NCI-H2029 (cell line): ENCODE measurements around the gene GALT.
A peak's percentile ranks its signal among the peaks of the same experiment; 100 is the strongest.

Experiments used
- DNase-seq: peaks from one replicate; lab custom pipeline; 2025; lab: John Stamatoyannopoulos, UW

Gene GALT

DNA sequence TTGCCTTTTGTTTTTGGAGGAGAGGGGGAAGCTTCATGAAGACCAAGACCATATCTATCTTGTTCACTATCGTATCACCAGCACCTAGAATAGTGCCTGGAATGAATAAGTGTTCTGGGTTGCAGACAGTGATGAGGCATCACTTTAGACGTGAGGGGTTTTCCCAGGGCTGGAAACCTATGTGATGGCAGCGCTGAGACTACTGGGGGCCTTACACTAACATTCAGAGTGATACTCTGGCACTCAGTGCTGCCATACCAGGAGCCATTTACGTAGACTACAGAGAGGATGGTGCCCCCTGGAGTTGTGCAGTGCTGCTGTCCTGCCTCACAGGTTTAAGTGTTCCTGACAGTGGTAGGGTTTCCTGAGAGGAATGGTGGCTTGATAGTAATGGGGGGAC, 37.7 kb downstream of the GALT start:
- DNase-seq: no peak

DNA sequence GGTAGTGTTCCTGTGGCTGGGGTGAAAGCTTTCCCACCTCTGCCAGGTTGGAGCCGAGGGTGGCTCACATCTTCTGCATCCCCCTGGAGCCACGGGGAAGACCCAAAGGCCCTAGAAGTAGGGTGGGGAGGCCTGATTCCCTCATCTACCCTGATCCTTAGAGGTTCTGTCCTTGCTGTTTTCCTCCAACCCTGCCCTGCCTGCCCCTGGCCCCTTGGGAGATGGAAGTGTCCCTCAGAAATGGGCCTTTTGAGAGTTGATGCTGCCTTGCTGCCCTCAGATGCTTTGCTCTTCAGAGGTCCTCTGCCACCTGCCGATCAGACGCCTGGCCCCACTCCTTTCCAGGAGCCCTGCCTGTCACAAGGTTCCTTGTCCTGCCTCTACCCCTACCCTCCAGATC, 38.3 kb downstream of the GALT start:
- DNase-seq: no peak

DNA sequence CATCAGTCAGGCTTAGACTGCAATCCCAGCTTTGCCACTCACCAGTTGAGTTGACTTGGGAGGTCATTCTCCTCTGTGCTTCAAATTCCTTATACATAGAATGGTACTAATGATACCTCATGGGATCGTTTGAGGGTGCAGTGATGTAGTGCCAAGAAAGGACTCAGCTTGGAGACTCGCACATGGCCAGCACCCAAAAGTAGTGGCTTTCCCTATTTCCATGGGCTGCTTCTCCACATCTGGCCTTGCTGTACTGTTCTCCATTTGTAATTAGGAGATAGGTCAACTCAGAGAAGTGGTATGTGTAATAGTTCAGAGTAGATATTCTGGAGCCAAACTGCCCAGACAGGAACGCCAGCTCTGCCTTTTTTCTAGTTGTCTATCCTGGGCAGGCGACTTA, 39.1 kb downstream of the GALT start:
- DNase-seq: no peak

DNA sequence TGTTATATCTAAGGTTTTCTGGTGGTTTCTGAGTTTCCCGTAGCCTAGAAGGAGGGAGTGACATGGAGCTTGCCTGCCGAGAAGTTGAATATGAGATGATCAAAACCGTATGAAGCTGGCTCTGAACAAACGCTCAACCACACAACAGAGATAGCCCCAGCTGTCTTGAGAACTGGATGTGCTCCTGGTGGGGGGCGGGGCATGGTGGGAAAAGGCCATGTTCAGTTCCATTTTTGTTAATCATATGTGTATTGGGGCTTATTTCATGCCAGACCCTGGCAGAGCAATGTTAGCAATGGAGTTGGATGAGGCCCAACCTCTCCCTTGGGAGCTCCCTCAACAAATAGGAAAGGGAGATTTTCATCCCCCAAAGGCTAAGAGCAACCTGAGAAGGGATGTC, 39.8 kb downstream of the GALT start:
- DNase-seq: no peak

DNA sequence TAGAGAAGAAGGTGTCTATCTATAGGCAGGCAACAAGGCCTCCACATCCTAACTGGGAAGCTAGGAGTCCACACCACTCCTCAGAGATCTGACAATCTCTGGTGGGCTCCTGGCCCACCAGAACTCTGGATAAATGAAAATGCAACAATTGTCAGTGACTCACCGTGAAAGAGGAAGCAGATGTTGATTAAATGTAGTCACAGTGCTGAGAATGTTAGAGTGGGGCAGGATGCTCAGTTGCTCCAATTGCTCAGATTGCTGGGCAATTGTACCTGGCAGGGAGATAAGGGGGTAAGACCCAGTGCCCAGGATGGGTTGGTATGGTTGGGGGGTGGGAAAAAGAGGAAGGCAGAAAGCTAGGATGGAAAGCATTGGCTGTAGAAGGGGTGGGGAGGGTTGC, 40.3 kb downstream of the GALT start:
- DNase-seq: no peak

DNA sequence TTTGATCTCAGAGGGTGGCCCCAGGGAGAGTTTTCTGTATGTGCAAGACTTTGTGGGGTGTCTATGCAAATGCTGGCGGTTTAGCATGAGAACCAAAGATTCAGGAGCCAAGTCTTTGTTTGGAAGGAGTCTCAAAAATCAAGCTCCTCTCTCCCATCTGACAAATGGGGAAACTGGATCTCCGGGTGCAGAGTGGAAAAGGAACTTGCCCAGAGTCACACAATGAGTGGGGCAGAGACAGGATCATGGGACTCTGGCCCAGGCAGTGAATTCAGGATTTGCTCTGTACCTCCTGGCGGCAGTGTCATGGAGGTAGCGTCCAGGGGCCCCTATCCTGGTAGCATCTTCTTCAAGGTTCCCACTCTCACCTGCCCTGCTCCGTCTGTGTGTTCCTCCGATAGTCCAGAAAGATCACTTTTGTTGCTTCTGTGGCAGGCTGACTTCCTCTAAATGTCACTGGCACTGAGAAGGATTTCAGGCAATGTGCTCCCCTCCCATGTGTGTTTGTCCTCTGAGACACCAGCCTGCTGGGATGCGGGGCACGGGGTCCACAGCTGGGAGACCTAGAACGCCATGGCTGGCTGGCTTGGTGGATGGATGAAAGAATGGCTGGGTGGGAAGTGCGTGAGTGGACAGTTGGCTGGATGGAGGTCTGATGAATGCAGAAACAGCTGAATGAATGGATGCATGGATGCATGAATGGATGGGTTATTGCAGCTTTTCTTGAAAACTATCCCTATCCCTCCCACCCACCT, 41.0 kb downstream of the GALT start:
- no peak for DNase-seq

DNA sequence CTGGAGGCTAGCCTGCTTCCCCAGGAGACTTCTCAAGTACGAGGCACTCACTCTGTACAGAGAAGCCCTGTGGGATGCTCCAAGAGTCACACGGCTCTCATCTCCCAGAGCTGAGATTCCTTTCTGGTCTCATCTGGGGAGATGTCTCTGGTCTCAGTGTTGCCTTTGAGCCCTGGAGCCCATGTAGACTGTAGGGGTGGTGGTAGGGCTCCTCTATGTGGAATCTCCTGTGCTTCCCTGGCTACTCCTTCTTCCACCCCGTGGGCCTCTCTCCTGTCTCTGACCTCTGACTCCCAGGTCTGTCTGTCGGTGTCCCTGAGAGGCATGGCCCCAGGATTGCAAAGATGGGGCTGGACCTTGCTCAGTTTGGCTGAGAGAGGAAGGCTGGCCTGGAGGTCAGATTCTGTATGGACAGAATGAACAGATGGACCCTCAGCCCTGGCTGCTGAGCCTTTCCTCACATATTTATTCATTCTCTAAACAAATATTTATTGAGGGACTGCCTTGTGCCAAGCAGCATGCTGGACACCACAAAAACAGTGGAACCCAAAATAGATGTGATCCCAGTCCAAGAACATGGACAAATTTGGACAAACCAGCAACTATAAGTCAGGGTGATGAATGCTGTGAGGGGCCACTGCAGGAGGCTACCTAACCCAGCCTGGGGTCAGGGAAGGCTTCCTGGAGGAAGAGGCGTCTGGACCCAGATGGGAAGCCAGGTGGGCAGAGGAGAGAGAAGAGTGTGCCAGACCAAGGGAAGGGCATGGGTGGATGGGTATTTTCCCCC, 42.0 kb downstream of the GALT start:
- no peak for DNase-seq

DNA sequence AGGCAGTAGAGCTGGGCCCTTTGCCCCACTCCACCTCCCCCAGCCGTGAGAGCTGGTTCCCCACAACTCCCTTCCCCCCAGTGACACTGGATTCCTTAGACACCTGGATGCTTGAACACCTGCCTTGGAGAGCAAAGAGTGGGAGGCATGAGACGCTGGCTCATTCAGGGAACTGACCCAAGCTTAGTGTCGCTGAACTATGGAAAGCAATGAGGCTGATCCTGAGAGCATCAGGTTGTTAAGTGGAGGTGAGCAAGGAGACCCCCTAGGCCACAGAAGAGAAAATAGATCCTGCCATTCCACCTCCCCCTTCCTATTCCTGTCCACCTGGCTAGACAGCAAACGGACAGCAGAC, 42.6 kb downstream of the GALT start:
- peak; percentile 45 for DNase-seq

DNA sequence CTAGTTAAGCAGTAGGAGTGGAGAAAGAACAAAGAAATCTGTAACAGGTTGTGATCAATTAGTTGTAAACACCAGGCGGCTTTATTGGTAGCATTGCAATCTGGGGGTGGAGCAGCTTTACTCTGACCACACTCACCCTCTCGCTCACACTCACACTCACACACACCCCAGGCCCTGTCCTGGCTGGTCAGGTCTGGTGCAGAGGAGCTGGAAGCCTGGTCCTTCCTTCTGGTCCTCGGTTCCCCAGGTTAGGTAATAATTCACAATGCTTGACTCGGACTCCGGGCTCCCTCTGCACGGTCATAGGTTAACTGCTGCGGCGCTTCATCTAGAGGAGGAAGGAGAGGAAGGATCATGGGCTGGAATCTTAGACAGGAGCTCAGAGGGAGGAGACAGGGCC, 43.0 kb downstream of the GALT start:
- no peak for DNase-seq

DNA sequence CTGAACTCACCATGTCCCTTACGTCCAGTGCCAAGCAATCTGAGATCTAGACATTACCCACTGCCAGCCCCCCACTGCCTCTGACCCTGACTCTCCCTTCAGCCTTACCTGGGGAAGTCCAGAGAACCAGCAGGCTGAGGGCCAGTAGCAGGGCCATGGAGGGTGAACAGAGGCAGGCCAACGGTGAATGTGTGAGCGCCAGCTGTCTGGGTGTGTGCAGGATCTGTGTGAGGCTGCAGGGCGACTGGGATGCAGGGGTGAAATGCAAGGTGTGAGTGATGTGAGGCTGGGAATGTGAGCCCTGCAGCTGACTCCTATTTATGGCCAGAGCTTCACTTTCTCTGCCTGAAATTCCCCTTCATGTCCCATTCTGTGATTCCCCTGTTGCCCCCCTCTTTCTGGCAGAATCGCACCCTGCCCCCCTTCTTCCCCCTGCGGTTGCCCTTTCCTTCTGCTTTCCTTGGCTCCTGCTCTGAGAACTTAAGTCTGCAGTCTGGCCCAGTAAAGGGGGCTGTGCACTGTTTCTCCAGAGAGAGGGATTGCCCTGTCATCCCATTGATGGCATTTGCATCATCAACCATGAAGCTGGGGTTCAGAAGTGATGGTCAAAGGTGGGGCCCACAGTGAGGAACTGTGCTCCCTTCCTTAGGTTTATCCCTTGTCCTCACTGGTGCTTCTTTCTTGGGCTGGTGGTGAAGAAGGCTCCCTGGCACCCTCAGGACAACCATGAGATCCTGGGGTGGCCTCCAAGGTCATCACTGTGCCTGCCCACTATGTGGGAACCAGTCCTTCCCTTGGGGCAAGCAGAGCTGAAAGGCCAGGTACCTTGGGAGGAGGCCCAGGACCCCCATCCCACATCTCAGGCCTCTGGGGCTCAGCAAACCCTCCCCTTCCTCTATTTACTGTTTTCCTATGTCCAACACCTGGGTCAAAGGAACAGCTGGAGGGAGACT, 44.8 kb downstream of the GALT start, which contains the start of gene CCL19:
Gene CCL19 (minus strand): TSS at position 294 of the 953 bp plus-strand sequence. CDS start 137 bp downstream, at position 157.
- no peak for DNase-seq

DNA sequence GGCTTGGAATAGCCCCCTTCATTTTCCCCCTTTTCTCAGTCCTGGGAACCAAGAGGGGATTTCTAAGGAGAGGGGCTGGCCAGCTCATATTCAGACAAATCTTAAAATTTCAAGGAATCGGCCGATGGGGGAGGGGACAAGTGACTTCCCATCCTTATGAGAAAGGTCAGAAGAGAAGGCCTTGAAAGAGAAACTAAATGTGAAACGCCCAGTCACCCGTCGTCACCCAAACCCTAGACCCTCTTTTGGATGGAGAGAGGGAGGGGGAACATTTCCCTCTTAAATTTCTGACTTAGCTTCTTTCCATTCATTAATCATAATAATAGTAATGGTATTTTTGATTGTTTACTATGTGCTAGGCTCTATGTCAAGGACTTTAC, 45.5 kb downstream of the GALT start:
- DNase-seq: no peak

DNA sequence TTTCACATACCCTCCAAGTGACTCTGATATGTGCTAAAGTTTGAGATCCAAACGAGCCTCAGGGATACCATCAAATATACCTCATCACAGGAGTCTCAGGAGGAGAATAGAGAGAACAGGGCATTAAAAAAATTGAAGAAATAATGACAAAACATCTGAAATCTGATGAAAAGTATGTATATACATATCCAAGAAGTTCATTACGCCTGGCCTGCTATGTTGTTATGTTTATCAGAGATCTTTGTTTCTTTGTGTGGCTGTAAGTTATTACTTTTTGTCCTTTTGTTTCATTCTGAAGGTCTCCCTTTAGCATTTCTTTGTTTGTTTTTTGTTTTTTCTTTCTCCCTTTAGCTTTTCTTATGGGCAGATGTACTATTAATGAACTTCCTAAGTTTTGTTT, 47.1 kb downstream of the GALT start:
- DNase-seq: no peak

DNA sequence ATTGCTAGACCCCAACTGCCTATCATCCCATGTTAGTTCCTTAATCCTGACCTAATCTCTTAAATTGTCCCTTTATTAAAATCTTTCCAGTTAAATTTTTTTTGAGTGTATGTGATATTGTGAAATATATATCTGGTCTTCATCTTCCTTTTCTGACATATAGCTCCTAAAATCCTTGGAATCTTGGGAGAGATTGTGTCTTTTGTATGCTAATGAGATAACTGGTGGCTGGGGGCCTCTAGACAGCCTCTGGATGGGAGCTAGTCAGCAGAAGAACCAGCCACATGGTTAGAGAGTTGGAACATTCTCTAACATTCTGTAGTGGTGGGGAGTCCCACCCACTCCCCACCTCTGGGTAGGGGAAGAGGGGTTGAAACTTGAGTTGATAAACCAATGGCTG, 48.3 kb downstream of the GALT start:
- DNase-seq: no peak
